Measurements from ENCODE around the gene ZNF274. TPM values are rescaled to one million over a fixed set of nuclear protein-coding genes. Genes with fewer than 3 reads are reported as not detected.

The ZNF274 gene
- total and polyA plus RNA-seq, 10 of the 15 experiments (the other 5 are each of a cell fraction or from before 2014, with no cell fraction given) = 2.7 to 17.6 (median 14.3) TPM

GRCh38 chr19:58182989-58183816, at the start of gene ZNF274 (continued):
- peak; percentile 62 for TF ChIP-seq SMAD1 (IDR thresholded peaks at IDR 0.05; ENCODE audit: low read depth, partially characterized antibody)
- peak; percentile 82 for TF ChIP-seq CREB1 (IDR thresholded peaks at IDR 0.05; ENCODE audit: low read depth)
- TF ChIP-seq USF1 (IDR thresholded peaks at IDR 0.05; ENCODE audit: borderline replicate concordance, extremely low read length, insufficient read depth, low read depth, low read length) = no peak
- TF ChIP-seq SMARCA5 (IDR thresholded peaks at IDR 0.05) = peak; percentile 96
- peak in 1 of 2 experiments; percentile 56; a peak in 1 of 4 replicates for TF ChIP-seq SRF (IDR thresholded peaks at IDR 0.05; ENCODE audit: low read depth in 2 of 2, low read length in 2 of 2)
- TF ChIP-seq MTA2 (IDR thresholded peaks at IDR 0.05; ENCODE audit: low read depth) = no peak
- no peak for TF ChIP-seq ZBED1 (IDR thresholded peaks at IDR 0.05; ENCODE audit: borderline replicate concordance)
- no peak; the same call in 1 of the 3 replicates for TF ChIP-seq POU2F2 (IDR thresholded peaks at IDR 0.05; ENCODE audit: borderline replicate concordance, low read depth, low read length)
- TF ChIP-seq SMAD5 (IDR thresholded peaks at IDR 0.05; ENCODE audit: low read depth) = peak; percentile 60; the same call in 1 of the 2 replicates
- TF ChIP-seq NFYA (IDR thresholded peaks at IDR 0.05; ENCODE audit: borderline replicate concordance, low read depth, low read length) = no peak
- TF ChIP-seq WRNIP1 (IDR thresholded peaks at IDR 0.05; ENCODE audit: borderline replicate concordance, low read depth, low read length) = no peak
- no peak for TF ChIP-seq ZZZ3 (IDR thresholded peaks at IDR 0.05; ENCODE audit: control insufficient read depth, insufficient read length, low read depth)
- TF ChIP-seq MYC (IDR thresholded peaks at IDR 0.05; ENCODE audit: insufficient read depth, insufficient read length, insufficient replicate concordance, low read length, severe bottlenecking) = no peak
- peak; percentile 96 for TF ChIP-seq NR2F1 (conservative IDR thresholded peaks at IDR 0.05)
- peak; percentile 78; the same call in 1 of the 2 replicates for TF ChIP-seq MAX (IDR thresholded peaks at IDR 0.05; ENCODE audit: low read depth, low read length)
- peak; percentile 42 for TF ChIP-seq E4F1 (IDR thresholded peaks at IDR 0.05; ENCODE audit: borderline replicate concordance, partially characterized antibody)
- no peak for TF ChIP-seq ETV6 (conservative IDR thresholded peaks at IDR 0.05 in 1 of 2, IDR thresholded peaks at IDR 0.05 in 1 of 2; ENCODE audit: borderline replicate concordance in 1 of 2, low read depth in 1 of 2)
- TF ChIP-seq IKZF1 (conservative IDR thresholded peaks at IDR 0.05) = peak; percentile 95
- TF ChIP-seq ZBTB4 (CRISPR knock-in tag; IDR thresholded peaks at IDR 0.05) = no peak
- TF ChIP-seq SREBF1 (IDR thresholded peaks at IDR 0.05; ENCODE audit: low read length) = 0 out of 2 replicates have a peak, but pooled peaks have one; percentile 41
